ENCODE measurements around the gene TM9SF1. TPM values are rescaled to one million over a fixed set of nuclear protein-coding genes. Genes with fewer than 3 reads are reported as not detected.

The TM9SF1 gene
- total RNA-seq, 5 donors from 2014 or later (not counting 1 experiment from before 2014, with no cell fraction given) = 19.0 to 29.5 (median 21.8) TPM

DNA sequence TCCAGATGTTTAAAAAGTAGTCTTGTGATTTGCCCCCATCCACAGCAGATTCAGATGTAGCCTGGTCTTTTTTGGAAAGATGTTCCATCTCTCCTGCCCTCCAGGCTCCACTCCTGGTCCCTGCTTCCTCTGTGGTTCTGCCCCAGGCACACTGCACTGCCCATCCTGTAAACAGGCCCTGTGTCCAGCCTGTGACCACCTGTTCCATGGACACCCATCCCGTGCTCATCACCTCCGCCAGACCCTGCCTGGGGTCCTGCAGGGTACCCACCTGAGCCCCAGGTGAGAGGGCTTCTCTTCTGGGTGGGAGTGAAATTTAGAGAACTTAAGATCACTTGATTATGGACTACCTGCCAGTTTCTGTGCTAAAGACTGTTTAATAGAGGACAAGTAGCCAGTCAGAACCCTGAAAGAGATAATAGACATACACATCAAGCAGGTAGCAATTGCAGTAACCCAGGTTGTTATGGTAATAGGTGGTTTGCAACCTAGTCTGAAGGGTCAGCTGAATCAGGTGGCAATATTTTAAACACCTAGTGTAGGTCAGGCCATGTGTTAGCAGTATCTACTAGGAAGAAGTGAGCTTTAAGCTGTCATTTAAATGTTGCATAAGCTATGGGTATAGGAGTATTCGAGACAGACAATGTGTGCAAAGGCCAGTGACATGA is 45.8 kb downstream of the TM9SF1 start:
- whole genome bisulfite sequencing (ENCODE audit: insufficient coverage) = 100% methylated on average over 1 of the region's 3 CpGs
- Histone ChIP-seq H3K9me3 (no peaks in the 10 kb centered on the region), H3K27me3 (replicated peaks in 1 of 2; ENCODE audit: control insufficient read depth in 2 of 2, extremely low read depth in 1 of 2, insufficient read depth in 2 of 2, low read length in 1 of 2) (no peaks in the 10 kb centered on the region), H3K36me3 (ENCODE audit: control insufficient read depth in 2 of 2, extremely low read depth in 1 of 2, insufficient read depth in 1 of 2, low read length in 1 of 2) (peaks cover 18 to 53% of the 10 kb centered on the region in 2 donors), H3K4me3 (ENCODE audit: control insufficient read depth in 1 of 2, extremely low read depth in 1 of 2, low read length in 1 of 2) (no peak overlapping the region), H3K4me1 (ENCODE audit: control insufficient read depth in 1 of 2, extremely low read depth in 1 of 2, insufficient read depth in 2 of 2, low read length in 2 of 2) (peaks cover 16 to 50% of the 10 kb centered on the region in 2 experiments), H3K27ac (ENCODE audit: low read length) (no peak overlapping the region)
- Mint-ChIP-seq H3K4me3 (peak overlapping the region; percentile 96 to 99 (median 97)), H3K4me1 (peaks cover 45 to 53% (median 51%) of the 10 kb centered on the region in 3 donors), H3K9me3 (no peaks in the 10 kb centered on the region), H3K27ac (peak overlapping the region in 1 of 2 donors; percentile 73), H3K27me3 (no peaks in the 10 kb centered on the region), H3K36me3 (peaks cover 28% of the 10 kb centered on the region)
- no peak for ATAC-seq (replicated peaks in 1 of 4)
- POLR2A ChIA-PET = no interaction called here
- DNase-seq = no peak
- CTCF ChIA-PET = interaction anchor here in 1 of 2 donors (1.0 to 1.4 kb wide), 2 partner anchors 11 to 36 kb away, joined by 3 read pairs; no protein-coding TSS in a partner anchor

DNA sequence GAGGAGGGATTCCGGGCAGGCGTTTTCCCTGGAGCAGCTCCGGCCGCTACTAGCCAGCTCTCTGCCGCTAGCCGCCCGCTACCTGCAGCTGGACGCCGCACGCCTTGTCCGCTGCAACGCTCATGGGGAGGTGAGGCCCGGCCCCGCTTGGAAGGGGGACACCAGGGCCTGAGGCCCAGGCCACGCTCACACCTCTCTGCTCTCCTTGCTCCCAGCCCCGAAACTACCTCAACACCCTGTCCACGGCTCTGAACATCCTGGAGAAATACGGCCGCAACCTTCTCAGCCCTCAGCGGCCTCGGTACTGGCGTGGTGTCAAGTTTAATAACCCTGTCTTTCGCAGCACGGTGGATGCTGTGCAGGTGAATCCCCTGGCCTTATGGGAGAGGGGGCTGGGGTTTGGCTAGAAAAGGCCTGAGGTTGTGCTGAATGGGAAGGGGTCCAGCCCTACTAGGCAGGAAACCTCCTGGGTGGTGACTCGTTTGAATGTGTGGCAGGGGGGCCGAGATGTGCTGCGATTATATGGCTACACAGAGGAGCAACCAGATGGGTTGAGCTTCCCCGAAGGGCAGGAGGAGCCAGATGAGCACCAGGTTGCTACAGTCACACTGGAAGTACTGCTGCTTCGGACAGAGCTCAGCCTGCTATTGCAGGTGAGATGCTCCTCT is 47.3 kb downstream of the TM9SF1 start:
- H3K4me3 ChIP-seq (ENCODE audit: control insufficient read depth in 1 of 2, extremely low read depth in 1 of 2, low read length in 1 of 2) = peak overlapping the region; percentile 69 to 91
- WGBS (ENCODE audit: insufficient coverage) = 6% methylated on average over 18 of the region's 29 CpGs
- ChIA-PET CTCF (interaction anchor here (0.8 to 2.7 kb wide), 7 partner anchors 11 to 94 kb away, joined by 3 to 30 read pairs (median 3); partner anchors contain the start of genes IRF9 (in 2 of the 2), PSME1 (in 1 of the 2) and TINF2 (in 1 of the 2)), POLR2A (interaction anchor here (0.8 to 3.0 kb wide), 3 partner anchors 11 to 33 kb away, joined by 3 to 23 read pairs (median 3); partner anchors contain the start of genes DCAF11 (in 1 of the 2) and NRL (in 1 of the 2))
- no peaks in the 10 kb centered on the region for H3K27me3 Mint-ChIP-seq
- H3K36me3 Mint-ChIP-seq = peaks cover 40% of the 10 kb centered on the region
- H3K4me1 Mint-ChIP-seq = peaks cover 57 to 65% (median 63%) of the 10 kb centered on the region in 3 donors
- H3K9me3 ChIP-seq = no peaks in the 10 kb centered on the region
- H3K36me3 ChIP-seq (ENCODE audit: control insufficient read depth in 2 of 2, extremely low read depth in 1 of 2, insufficient read depth in 1 of 2, low read length in 1 of 2) = peaks cover 20 to 64% of the 10 kb centered on the region in 2 donors
- no peaks in the 10 kb centered on the region for H3K27me3 ChIP-seq (replicated peaks in 1 of 2; ENCODE audit: control insufficient read depth in 2 of 2, extremely low read depth in 1 of 2, insufficient read depth in 2 of 2, low read length in 1 of 2)
- no peaks in the 10 kb centered on the region for H3K9me3 Mint-ChIP-seq
- peaks cover 16 to 56% of the 10 kb centered on the region in 2 experiments for H3K4me1 ChIP-seq (ENCODE audit: control insufficient read depth in 1 of 2, extremely low read depth in 1 of 2, insufficient read depth in 2 of 2, low read length in 2 of 2)
- ATAC-seq (replicated peaks in 1 of 4) = no peak
- peak in 1 of 35 experiments; percentile 23 for DNase-seq
- peak overlapping the region; percentile 96 to 99 (median 97) for H3K4me3 Mint-ChIP-seq
- H3K27ac Mint-ChIP-seq = peak overlapping the region; percentile 76 to 83
- H3K27ac ChIP-seq (ENCODE audit: low read length) = peak overlapping the region; percentile 26

DNA sequence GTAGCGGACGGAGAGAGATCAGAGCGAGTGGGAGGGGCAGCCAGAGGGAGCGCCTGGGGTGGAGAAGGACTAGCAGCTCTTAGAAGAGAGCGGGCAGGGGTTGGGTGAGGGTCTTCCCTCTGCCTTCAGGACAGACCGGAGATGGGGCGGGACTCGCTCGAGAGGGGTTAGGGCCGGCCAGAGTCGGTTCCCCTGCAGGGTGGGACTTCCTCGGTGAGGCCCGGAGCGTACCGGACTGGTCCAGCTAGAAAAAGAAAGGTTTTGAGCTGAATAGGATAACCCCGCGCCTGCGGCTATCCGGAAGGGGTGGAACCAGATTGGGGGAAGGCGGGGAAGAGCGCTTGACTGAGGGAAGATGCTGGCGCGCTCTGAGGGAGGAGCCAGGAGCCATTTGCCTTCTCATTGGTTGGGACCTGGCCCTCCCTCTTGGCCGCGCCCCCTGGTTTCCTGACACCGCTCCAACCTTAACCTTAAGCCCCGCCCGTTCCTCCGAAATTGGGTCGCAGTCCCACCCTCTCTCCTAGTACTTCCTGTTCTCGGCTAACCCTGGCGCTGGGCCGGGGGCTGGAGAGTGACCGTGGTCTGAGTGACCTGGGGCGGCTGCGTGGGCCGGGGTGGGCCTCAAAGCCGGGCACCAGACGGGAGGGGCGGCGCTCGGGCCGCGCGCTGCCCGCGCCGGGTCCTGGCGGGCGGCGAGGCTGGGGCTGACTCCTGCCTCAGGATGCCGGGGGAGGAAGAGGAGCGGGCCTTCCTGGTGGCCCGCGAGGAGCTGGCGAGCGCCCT is 48.1 kb downstream of the TM9SF1 start, which contains the start of gene RNF31:
Gene RNF31, plus strand, starts transcription at position 521 of the 783 bp plus-strand sequence. Its CDS starts 201 bp downstream, at position 722.
- no peaks in the 10 kb centered on the region for H3K27me3 Mint-ChIP-seq
- DNase-seq (peak; percentile 90 to 99 (median 97)), ATAC-seq (replicated peaks in 1 of 4) (peak; percentile 89 to 93 (median 90))
- Histone ChIP-seq H3K4me1 (ENCODE audit: control insufficient read depth in 1 of 2, extremely low read depth in 1 of 2, insufficient read depth in 2 of 2, low read length in 2 of 2) (peaks cover 17 to 58% of the 10 kb centered on the region in 2 experiments), H3K4me3 (ENCODE audit: control insufficient read depth in 1 of 2, extremely low read depth in 1 of 2, low read length in 1 of 2) (peak within 1 kb of the TSS; percentile 69 to 91), H3K27ac (ENCODE audit: low read length) (peak within 1 kb of the TSS; percentile 82), H3K9me3 (no peaks in the 10 kb centered on the region), H3K36me3 (ENCODE audit: control insufficient read depth in 2 of 2, extremely low read depth in 1 of 2, insufficient read depth in 1 of 2, low read length in 1 of 2) (peaks cover 20 to 63% of the 10 kb centered on the region in 2 donors), H3K27me3 (replicated peaks in 1 of 2; ENCODE audit: control insufficient read depth in 2 of 2, extremely low read depth in 1 of 2, insufficient read depth in 2 of 2, low read length in 1 of 2) (no peaks in the 10 kb centered on the region)
- no peaks in the 10 kb centered on the region for H3K9me3 Mint-ChIP-seq
- CTCF ChIA-PET = interaction anchor here (0.6 to 2.7 kb wide), 11 partner anchors 9 to 95 kb away, joined by 3 to 30 read pairs (median 3); partner anchors contain the start of genes IRF9 (in 2 of the 2), DCAF11 (in 1 of the 2), NRL (in 1 of the 2) and PSME1 (in 1 of the 2)
- peaks cover 40% of the 10 kb centered on the region for H3K36me3 Mint-ChIP-seq
- H3K27ac Mint-ChIP-seq = peak within 1 kb of the TSS; percentile 95 to 99
- peak within 1 kb of the TSS; percentile 96 to 99 (median 97) for H3K4me3 Mint-ChIP-seq
- POLR2A ChIA-PET = interaction anchor here (0.6 to 3.0 kb wide), 8 partner anchors 9 to 1616 kb away, joined by 3 to 23 read pairs (median 4); partner anchors contain the start of genes DCAF11 (in 2 of the 2), NRL (in 2 of the 2), IRF9 (in 1 of the 2) and PSME1 (in 1 of the 2)
- H3K4me1 Mint-ChIP-seq = peaks cover 64 to 69% (median 66%) of the 10 kb centered on the region in 3 donors
- under 1% methylated on average over 48 of the region's 57 CpGs for WGBS (ENCODE audit: insufficient coverage)

DNA sequence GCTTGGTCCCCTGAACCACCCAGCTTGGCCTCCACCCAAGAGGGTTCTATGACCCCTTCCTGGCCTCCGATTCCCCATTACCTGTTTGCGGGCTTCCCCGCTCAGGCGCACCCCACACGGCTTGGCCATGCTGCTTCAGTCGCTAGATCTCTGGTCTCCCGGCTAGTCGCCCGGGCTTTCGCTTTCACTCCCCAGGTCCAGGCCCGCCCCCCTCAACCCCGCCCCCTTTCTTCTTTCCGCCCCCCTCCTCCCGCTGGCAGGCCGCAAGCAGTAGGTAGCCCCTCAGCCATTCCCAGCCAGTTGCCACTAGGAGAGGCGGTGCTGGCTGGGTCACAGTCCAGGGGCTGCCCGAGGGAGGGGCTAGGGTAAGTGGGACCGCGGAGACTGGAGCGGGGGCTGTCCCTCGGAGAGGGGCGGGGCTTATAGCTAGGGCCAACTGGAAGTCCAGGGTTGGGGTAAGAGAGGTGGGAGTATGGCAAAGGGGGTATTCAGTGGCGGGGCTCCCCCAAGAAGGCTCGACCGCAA is 48.7 kb downstream of the TM9SF1 start, which contains the start of gene PSME2:
Gene PSME2, minus strand, starts transcription at position 158 of the 525 bp plus-strand sequence. Its CDS starts 29 bp downstream, at position 129.
- under 1% methylated on average over 15 of the region's 25 CpGs for WGBS (ENCODE audit: insufficient coverage)
- Mint-ChIP-seq H3K27ac (peak within 1 kb of the TSS; percentile 95 to 99), H3K4me3 (peak within 1 kb of the TSS; percentile 96 to 99 (median 97)), H3K9me3 (no peaks in the 10 kb centered on the region), H3K27me3 (no peaks in the 10 kb centered on the region), H3K36me3 (peaks cover 37% of the 10 kb centered on the region), H3K4me1 (peaks cover 69 to 72% (median 70%) of the 10 kb centered on the region in 3 donors)
- peaks cover 19 to 63% of the 10 kb centered on the region in 2 experiments for H3K4me1 ChIP-seq (ENCODE audit: control insufficient read depth in 1 of 2, extremely low read depth in 1 of 2, insufficient read depth in 2 of 2, low read length in 2 of 2)
- H3K9me3 ChIP-seq = no peaks in the 10 kb centered on the region
- ATAC-seq (replicated peaks in 1 of 4) (peak; percentile 57 to 67 (median 62)), DNase-seq (peak; percentile 61 to 89 (median 74))
- no peaks in the 10 kb centered on the region for H3K27me3 ChIP-seq (replicated peaks in 1 of 2; ENCODE audit: control insufficient read depth in 2 of 2, extremely low read depth in 1 of 2, insufficient read depth in 2 of 2, low read length in 1 of 2)
- H3K27ac ChIP-seq (ENCODE audit: low read length) = peak within 1 kb of the TSS; percentile 82
- ChIA-PET CTCF (interaction anchor here (0.6 to 2.7 kb wide), 11 partner anchors 9 to 96 kb away, joined by 3 to 30 read pairs (median 3); partner anchors contain the start of genes DCAF11 (in 1 of the 2), IRF9 (in 1 of the 2), NRL (in 1 of the 2) and PSME1 (in 1 of the 2)), POLR2A (interaction anchor here (0.5 to 3.0 kb wide), 9 partner anchors 8 to 1615 kb away, joined by 3 to 23 read pairs (median 5); partner anchors contain the start of genes DCAF11 (in 2 of the 2), NRL (in 2 of the 2), IRF9 (in 1 of the 2) and PSME1 (in 1 of the 2))
- H3K36me3 ChIP-seq (ENCODE audit: control insufficient read depth in 2 of 2, extremely low read depth in 1 of 2, insufficient read depth in 1 of 2, low read length in 1 of 2) = peaks cover 16 to 56% of the 10 kb centered on the region in 2 donors
- peak within 1 kb of the TSS; percentile 69 to 91 for H3K4me3 ChIP-seq (ENCODE audit: control insufficient read depth in 1 of 2, extremely low read depth in 1 of 2, low read length in 1 of 2)

DNA sequence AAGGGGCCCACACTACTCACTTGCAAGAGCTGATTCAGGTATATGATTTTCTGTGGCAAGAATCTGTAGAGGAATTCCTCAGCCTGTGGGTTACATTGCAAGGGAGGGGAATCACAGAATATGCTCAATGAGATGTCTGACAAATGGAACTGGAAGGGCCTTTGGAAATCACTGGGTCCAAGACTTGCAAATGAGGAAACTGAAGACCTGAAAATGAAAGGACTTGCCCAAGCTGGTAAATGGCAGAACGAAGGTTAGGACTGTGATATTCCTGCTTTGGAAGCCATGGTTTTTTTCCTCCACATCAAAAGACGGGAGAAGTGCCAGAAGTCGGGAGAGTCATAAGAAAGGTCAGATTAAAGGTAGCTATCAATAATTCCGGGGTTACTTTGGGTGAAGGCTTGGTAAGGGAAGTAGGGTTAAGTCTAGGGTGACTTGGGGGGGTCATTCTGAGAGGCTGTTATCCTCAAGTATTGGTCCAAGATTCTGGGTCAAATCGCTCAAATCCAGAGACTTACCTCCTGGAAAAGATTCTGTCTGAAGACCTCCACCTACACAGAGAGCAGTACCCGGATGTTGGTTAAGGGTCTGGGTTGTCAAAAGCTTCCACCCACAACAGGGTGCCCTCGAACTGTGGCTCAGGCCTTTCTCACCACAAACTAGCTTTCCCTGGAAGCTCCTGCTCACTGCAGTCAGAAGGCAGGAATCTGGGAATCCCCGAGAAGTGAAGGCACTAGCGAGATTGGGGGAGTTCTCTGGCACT is 49.4 kb downstream of the TM9SF1 start:
- Histone ChIP-seq H3K27me3 (replicated peaks in 1 of 2; ENCODE audit: control insufficient read depth in 2 of 2, extremely low read depth in 1 of 2, insufficient read depth in 2 of 2, low read length in 1 of 2) (no peaks in the 10 kb centered on the region), H3K4me3 (ENCODE audit: control insufficient read depth in 1 of 2, extremely low read depth in 1 of 2, low read length in 1 of 2) (peak overlapping the region; percentile 69 to 77), H3K36me3 (ENCODE audit: control insufficient read depth in 2 of 2, extremely low read depth in 1 of 2, insufficient read depth in 1 of 2, low read length in 1 of 2) (peaks cover 10 to 50% of the 10 kb centered on the region in 2 donors), H3K9me3 (no peaks in the 10 kb centered on the region), H3K4me1 (ENCODE audit: control insufficient read depth in 1 of 2, extremely low read depth in 1 of 2, insufficient read depth in 2 of 2, low read length in 2 of 2) (peaks cover 19 to 60% of the 10 kb centered on the region in 2 experiments), H3K27ac (ENCODE audit: low read length) (peak overlapping the region; percentile 82)
- DNase-seq (no peak), ATAC-seq (replicated peaks in 1 of 4) (no peak)
- no peaks in the 10 kb centered on the region for H3K9me3 Mint-ChIP-seq
- H3K4me3 Mint-ChIP-seq = peak overlapping the region; percentile 96 to 99 (median 97)
- H3K27ac Mint-ChIP-seq = peak overlapping the region; percentile 95 to 99
- H3K36me3 Mint-ChIP-seq = peaks cover 34% of the 10 kb centered on the region
- H3K4me1 Mint-ChIP-seq = peaks cover 70 to 74% (median 71%) of the 10 kb centered on the region in 3 donors
- CTCF ChIA-PET = interaction anchor here (0.5 to 2.7 kb wide), 5 partner anchors 15 to 667 kb away, joined by 3 to 30 read pairs (median 9); partner anchors contain the start of genes DCAF11 (in 1 of the 2), IRF9 (in 1 of the 2), NRL (in 1 of the 2) and TINF2 (in 1 of the 2)
- POLR2A ChIA-PET = interaction anchor here (0.5 to 3.0 kb wide), 6 partner anchors 15 to 31 kb away, joined by 3 to 23 read pairs (median 6); partner anchors contain the start of genes DCAF11 (in 2 of the 2), IRF9 (in 2 of the 2) and NRL (in 2 of the 2)
- no peaks in the 10 kb centered on the region for H3K27me3 Mint-ChIP-seq
- WGBS (ENCODE audit: insufficient coverage) = 5% methylated on average over 2 of the region's 9 CpGs

Data from T-cell (primary cell).